HL-60 (cell line): ENCODE results near the gene RABGAP1L.

Experiments used
- CTCF ChIP-seq: IDR thresholded peaks from one replicate; pipeline ENCODE4 v1.5.1; 2011; ENCODE audit warnings: low read length, control low read depth, inconsistent platforms; ENCODE audit not compliant: insufficient read depth
- POLR2AphosphoS5 ChIP-seq: IDR thresholded peaks from 2 replicates; pipeline ENCODE4 v1.6.1; 2012; ENCODE audit warnings: low read depth

DNA sequence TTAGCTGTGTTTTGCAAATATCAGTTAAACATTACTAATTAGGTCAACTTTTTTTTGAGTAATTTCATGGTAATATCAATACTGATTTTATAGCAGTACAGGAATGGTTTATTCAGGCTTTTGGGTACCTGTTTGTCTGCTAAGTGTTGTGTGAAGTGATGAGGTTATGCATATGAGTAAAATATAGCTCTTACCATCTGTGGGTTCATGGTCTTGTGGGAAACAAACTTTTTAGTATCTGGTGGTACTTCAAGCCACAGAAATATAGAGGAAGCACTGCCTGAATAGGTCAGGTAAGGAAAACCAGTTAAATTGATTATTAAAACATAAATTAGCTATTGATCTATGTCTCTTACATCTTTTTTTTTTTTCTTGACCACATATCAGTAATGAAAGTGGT is 113.9 kb downstream of the RABGAP1L start:
- TF ChIP-seq CTCF (no peak), POLR2AphosphoS5 (no peak)
